ENCODE results near the gene TRAIP. TPM values are rescaled to one million over a fixed set of nuclear protein-coding genes. Genes with fewer than 3 reads are reported as not detected.

TRAIP gene
- total RNA-seq, 4 donors from 2014 or later: 1.1 to 4.8 (median 2.9) TPM

DNA sequence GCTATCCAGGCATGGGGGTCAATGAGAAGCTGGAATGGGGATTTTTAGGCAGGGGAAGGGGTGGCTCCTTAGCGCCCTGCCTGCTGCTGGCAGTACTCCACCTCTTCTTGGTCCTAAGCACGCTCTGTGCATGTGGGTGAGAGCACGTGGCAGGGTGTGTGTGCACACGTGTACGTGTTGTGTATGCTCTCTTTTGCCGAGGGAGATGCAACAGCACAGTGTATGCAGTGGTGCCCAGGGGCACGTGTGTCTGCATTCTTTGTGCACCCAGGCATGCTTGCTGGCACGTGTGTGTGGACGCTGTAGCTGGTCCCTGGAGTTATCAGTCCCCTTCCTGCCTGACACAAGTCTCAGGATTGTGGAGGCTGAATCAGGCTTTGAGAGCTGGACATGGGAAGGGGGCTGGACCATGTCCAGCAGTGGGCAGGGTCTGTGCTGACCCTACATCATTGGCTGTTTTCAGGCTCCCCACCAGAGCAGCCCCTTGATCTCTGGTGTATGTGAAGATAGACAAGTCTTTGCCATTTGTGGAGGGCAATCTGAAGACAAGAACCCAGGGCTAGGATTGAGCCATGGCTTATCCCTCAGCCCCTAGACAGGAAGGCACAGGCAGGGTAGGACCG is 15.3 kb upstream of the TRAIP start:
- no peak for DNase-seq (ENCODE audit: low spot score in 2 of 2)
- TF ChIP-seq, protein P1, sequence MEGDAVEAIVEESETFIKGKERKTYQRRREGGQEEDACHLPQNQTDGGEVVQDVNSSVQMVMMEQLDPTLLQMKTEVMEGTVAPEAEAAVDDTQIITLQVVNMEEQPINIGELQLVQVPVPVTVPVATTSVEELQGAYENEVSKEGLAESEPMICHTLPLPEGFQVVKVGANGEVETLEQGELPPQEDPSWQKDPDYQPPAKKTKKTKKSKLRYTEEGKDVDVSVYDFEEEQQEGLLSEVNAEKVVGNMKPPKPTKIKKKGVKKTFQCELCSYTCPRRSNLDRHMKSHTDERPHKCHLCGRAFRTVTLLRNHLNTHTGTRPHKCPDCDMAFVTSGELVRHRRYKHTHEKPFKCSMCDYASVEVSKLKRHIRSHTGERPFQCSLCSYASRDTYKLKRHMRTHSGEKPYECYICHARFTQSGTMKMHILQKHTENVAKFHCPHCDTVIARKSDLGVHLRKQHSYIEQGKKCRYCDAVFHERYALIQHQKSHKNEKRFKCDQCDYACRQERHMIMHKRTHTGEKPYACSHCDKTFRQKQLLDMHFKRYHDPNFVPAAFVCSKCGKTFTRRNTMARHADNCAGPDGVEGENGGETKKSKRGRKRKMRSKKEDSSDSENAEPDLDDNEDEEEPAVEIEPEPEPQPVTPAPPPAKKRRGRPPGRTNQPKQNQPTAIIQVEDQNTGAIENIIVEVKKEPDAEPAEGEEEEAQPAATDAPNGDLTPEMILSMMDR (IDR thresholded peaks at IDR 0.05): no peak
- no peak for TF ChIP-seq POLR2A (IDR thresholded peaks at IDR 0.05)
- intact Hi-C loops (cut with DNase I; ENCODE audit: low total_unique reads): no loop called here
- 50 to 54% methylated on average over 9 to 10 of the region's 10 CpGs for WGBS, 2 donors
- no peak overlapping the region for H3K4me3 ChIP-seq (ENCODE audit: low read depth, poor library complexity, severe bottlenecking)

DNA sequence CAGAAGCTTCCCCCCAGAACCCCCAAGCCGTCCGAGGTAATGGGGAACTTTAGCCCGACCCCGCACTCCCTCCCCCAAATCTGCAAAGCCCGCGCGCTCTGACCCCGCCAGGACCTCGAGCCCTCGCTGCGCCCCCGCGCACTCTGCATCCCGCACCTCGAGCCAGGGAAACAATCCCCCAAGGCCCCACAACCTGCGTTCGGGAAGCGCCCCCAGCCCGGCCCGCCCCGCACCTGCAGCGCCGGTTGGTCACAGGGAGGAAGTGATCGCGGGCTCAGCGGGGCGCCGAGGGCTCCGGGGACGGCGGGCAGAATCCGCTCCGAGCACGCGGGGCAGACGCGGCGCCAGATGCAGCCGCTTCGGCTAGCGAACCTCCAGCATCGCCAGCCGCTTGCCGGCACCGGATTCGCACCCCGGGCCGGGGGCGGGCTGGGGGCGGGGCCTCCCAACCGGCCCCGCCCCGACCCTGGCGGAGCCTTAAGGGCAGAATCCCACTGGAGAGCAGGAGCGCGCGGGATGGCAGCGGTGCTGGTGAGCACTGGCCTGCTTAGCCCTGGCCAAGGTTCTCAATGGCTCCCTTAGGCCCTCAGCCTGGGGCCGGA is 13.3 kb upstream of the TRAIP start, which contains the start of gene CAMKV:
Gene CAMKV (minus strand): TSS at position 382 of the 602 bp plus-strand sequence. CDS start 7,518 bp downstream, outside the sequence.
- 1 to 10% methylated on average over 14 to 29 of the region's 59 CpGs for WGBS, 2 donors
- intact Hi-C loops (cut with DNase I; ENCODE audit: low total_unique reads): no loop called here
- no peak within 1 kb of the TSS for H3K4me3 ChIP-seq (ENCODE audit: low read depth, poor library complexity, severe bottlenecking)

DNA sequence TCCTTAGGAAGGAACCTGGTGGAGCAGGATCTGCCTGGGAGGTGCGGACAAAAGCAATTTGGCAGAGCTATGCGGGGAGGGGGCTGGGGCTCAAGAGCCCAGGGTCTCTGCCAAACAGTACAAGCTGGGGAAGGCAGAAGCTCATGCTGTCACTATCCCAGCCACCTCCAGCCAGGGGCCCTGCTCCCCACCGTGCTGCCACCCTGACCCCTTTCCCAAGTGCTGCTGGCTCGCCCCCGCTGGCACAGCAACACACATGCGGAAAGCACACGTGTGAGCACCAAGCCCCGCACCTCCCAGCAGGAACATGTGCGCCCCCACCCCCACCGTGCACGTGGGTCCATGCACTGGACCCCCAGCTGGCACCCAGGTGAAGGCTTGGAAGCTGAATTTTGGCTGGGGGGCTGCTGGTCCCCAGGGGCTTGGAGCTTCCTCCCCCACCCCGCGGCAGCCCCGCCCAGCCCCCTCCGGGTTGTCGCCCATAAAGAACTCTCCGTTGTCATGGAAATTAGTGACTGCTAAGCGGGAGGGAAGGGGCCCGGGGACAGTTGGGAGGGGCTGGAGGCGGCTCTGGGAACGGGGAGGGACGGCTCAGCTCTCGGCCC is 12.6 kb upstream of the TRAIP start:
- DNase-seq (ENCODE audit: low spot score in 2 of 2): no peak
- TF ChIP-seq, protein P1 (IDR thresholded peaks at IDR 0.05): no peak
- TF ChIP-seq POLR2A (IDR thresholded peaks at IDR 0.05): no peak
- WGBS, 2 donors: 3 to 7% methylated on average over 12 to 13 of the region's 23 CpGs
- intact Hi-C loops (cut with DNase I; ENCODE audit: low total_unique reads): no loop called here
- H3K4me3 ChIP-seq (ENCODE audit: low read depth, poor library complexity, severe bottlenecking): no peak overlapping the region

More for the DNA sequence above, 13.3 kb upstream of the TRAIP start, which contains the start of gene CAMKV:
- DNase-seq (ENCODE audit: low spot score in 2 of 2): no peak
- no peak for TF ChIP-seq POLR2A (IDR thresholded peaks at IDR 0.05)
- TF ChIP-seq, protein P1 (IDR thresholded peaks at IDR 0.05): no peak

- no peak overlapping the region for H3K4me3 ChIP-seq (ENCODE audit: low read depth, poor library complexity, severe bottlenecking)
- WGBS, 2 donors: 7 to 16% methylated on average over 7 of the region's 7 CpGs
- no peak for DNase-seq (ENCODE audit: low spot score in 2 of 2)
- TF ChIP-seq, protein P1 (IDR thresholded peaks at IDR 0.05): no peak
- TF ChIP-seq POLR2A (IDR thresholded peaks at IDR 0.05): no peak
- intact Hi-C loops (cut with DNase I; ENCODE audit: low total_unique reads): no loop called here
These were observed 11.5 kb upstream of the TRAIP start for GRCh38 chr3:49867871-49868321.

- intact Hi-C loops (cut with DNase I; ENCODE audit: low total_unique reads): no loop called here
- no peak for TF ChIP-seq POLR2A (IDR thresholded peaks at IDR 0.05)
- TF ChIP-seq, protein P1 (IDR thresholded peaks at IDR 0.05): no peak
- no peak overlapping the region for H3K4me3 ChIP-seq (ENCODE audit: low read depth, poor library complexity, severe bottlenecking)
- no peak for DNase-seq (ENCODE audit: low spot score in 2 of 2)
- 85 to 100% methylated on average over 1 of the region's 1 CpG for WGBS, 2 donors
These were observed 11.0 kb upstream of the TRAIP start for GRCh38 chr3:49867400-49867799.
